ENCODE results near the gene SH3TC1.

DNA sequence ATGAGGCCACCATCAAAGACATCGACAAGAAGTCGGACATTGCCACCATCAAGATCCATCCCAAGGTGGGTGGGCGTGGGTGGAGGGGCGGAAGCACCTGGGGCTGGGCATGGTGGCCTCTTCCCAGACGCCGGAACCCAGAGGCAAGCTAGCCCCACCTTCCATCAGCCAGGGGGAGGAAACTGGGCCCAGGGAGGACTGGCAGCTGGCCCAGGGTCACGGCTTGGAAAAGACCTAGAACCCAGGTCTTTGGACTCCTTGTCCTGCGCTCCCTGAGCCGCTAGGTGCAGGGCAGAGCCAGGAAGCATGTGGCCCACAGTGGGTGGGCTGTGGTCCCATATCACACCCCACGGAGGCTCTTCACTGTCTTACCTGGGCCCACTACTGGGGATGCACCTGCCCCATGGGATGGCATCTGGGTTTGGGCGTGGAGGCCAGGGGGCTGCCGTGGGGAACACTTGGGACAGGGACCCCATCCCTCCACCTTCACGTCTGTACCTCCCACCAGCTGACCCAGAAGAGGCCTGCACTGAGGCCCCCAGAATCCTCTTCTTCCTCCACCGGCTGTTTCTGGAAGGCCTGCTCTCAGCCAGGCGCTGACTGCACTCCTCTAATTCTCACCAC, 87.7 kb downstream of the SH3TC1 start:
- TF ChIP-seq, protein P1, sequence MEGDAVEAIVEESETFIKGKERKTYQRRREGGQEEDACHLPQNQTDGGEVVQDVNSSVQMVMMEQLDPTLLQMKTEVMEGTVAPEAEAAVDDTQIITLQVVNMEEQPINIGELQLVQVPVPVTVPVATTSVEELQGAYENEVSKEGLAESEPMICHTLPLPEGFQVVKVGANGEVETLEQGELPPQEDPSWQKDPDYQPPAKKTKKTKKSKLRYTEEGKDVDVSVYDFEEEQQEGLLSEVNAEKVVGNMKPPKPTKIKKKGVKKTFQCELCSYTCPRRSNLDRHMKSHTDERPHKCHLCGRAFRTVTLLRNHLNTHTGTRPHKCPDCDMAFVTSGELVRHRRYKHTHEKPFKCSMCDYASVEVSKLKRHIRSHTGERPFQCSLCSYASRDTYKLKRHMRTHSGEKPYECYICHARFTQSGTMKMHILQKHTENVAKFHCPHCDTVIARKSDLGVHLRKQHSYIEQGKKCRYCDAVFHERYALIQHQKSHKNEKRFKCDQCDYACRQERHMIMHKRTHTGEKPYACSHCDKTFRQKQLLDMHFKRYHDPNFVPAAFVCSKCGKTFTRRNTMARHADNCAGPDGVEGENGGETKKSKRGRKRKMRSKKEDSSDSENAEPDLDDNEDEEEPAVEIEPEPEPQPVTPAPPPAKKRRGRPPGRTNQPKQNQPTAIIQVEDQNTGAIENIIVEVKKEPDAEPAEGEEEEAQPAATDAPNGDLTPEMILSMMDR (IDR thresholded peaks at IDR 0.05; ENCODE audit: low read depth, low read length, missing input control) = no peak
- TF ChIP-seq GABPA (IDR thresholded peaks at IDR 0.05 in 1 of 2, conservative IDR thresholded peaks at IDR 0.05 in 1 of 2) = no peak
- no peak for TF ChIP-seq SP1 (IDR thresholded peaks at IDR 0.05)
- no peak for TF ChIP-seq JUND (IDR thresholded peaks at IDR 0.05)
- TF ChIP-seq, protein P2, sequence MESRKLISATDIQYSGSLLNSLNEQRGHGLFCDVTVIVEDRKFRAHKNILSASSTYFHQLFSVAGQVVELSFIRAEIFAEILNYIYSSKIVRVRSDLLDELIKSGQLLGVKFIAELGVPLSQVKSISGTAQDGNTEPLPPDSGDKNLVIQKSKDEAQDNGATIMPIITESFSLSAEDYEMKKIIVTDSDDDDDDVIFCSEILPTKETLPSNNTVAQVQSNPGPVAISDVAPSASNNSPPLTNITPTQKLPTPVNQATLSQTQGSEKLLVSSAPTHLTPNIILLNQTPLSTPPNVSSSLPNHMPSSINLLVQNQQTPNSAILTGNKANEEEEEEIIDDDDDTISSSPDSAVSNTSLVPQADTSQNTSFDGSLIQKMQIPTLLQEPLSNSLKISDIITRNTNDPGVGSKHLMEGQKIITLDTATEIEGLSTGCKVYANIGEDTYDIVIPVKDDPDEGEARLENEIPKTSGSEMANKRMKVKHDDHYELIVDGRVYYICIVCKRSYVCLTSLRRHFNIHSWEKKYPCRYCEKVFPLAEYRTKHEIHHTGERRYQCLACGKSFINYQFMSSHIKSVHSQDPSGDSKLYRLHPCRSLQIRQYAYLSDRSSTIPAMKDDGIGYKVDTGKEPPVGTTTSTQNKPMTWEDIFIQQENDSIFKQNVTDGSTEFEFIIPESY (IDR thresholded peaks at IDR 0.05) = no peak
- TF ChIP-seq TAF1 (conservative IDR thresholded peaks at IDR 0.05) = no peak
- TF ChIP-seq, protein P3, sequence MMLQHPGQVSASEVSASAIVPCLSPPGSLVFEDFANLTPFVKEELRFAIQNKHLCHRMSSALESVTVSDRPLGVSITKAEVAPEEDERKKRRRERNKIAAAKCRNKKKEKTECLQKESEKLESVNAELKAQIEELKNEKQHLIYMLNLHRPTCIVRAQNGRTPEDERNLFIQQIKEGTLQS (IDR thresholded peaks at IDR 0.05) = no peak
- no peak for TF ChIP-seq RAD21 (IDR thresholded peaks at IDR 0.05)
